Endothelial cell of umbilical vein (primary cell): ENCODE results near the gene LMO4. TPM values are rescaled to one million over a fixed set of nuclear protein-coding genes. Genes with fewer than 3 reads are reported as not detected.

Experiments used
- BruUV-seq: library from RNA; stranded (reverse); fragments of 400-500 nt; replicated peaks from 2 replicates; lab custom pipeline; 2021; lab: Mats Ljungman, UMichigan
- CTCF ChIA-PET: fragments of 300-600, 350-600 bp; sonication (Branson Sonifier 250); formaldehyde crosslinking; loops from one replicate; lab custom pipeline; 2021; ENCODE audit warnings: antibody characterized with exemption, inconsistent platforms; lab: Charles Lee
- POLR2A ChIA-PET: fragments of 300-600, 350-600 bp; sonication (Branson Sonifier 250); formaldehyde crosslinking; loops from one replicate; lab custom pipeline; 2021; ENCODE audit warnings: antibody characterized with exemption, inconsistent platforms; lab: Charles Lee
- DNase-seq: peaks from one replicate; pipeline ENCODE4 v3.0.0-alpha.2; 2011; ENCODE audit warnings: low read depth, low spot score
- FAIRE-seq: peaks from 2 replicates; lab custom pipeline; 2011; peaks lifted over from hg19 to GRCh38; lab: Jason Lieb, UNC
- H2AFZ ChIP-seq: 2 replicates; pipeline ENCODE4 v1.6.0; 2012; ENCODE audit warnings: low read depth, low read length, control low read depth, inconsistent platforms
- H3K27ac ChIP-seq: 2 replicates; pipeline ENCODE4 v1.5.1; 2011; ENCODE audit warnings: low read depth, mild to moderate bottlenecking, control low read depth, low read length, moderate library complexity; ENCODE audit not compliant: insufficient read depth
- H3K27me3 ChIP-seq, 2 experiments: 2 replicates each; pipeline versions ENCODE4 v1.6.0 to v1.6.1; 2011; ENCODE audit warnings: low read length in 2 of 2, mixed read lengths in 1 of 2; ENCODE audit not compliant: control insufficient read depth in 2 of 2, insufficient read depth in 2 of 2
- H3K36me3 ChIP-seq, 2 experiments: 2 replicates in 1 of 2; 3 replicates in 1 of 2; pipeline ENCODE4 v1.5.1; 2011; ENCODE audit warnings: low read length in 2 of 2, mild to moderate bottlenecking in 1 of 2, moderate library complexity in 1 of 2; ENCODE audit not compliant: control insufficient read depth in 2 of 2, insufficient read depth in 2 of 2; ENCODE audit errors: extremely low read depth in 1 of 2
- H3K4me1 ChIP-seq: 3 replicates; pipeline ENCODE4 v1.5.1; 2011; ENCODE audit warnings: mild to moderate bottlenecking, low read length; ENCODE audit not compliant: control insufficient read depth, insufficient read depth; ENCODE audit errors: extremely low read depth
- H3K4me2 ChIP-seq: 2 replicates; pipeline ENCODE4 v1.6.1; 2011; ENCODE audit warnings: low read length, control low read depth, mixed read lengths; ENCODE audit not compliant: insufficient read depth
- H3K4me3 ChIP-seq, 3 experiments: fragments of 200-600 bp in 1 of 3; sonication (generic), shearing (Covaris generic) in 1 of 3; replicated peaks in 1 of 3; 2 replicates each; pipeline ENCODE4 v1.5.1; 2011 to 2016; ENCODE audit warnings: control low read depth in 3 of 3, low read length in 3 of 3, mild to moderate bottlenecking in 2 of 3, inconsistent platforms in 1 of 3, low read depth in 1 of 3, moderate library complexity in 1 of 3; ENCODE audit not compliant: insufficient read depth in 1 of 3
- H3K79me2 ChIP-seq: 2 replicates; pipeline ENCODE4 v1.6.0; 2012; ENCODE audit warnings: low read length, inconsistent platforms; ENCODE audit not compliant: control insufficient read depth, insufficient read depth
- H3K9ac ChIP-seq: replicated peaks from 2 replicates; pipeline ENCODE3; 2011; ENCODE audit warnings: low read length, control low read depth; ENCODE audit not compliant: insufficient read depth; ENCODE audit errors: extremely low read depth
- H3K9me1 ChIP-seq: replicated peaks from 3 replicates; pipeline ENCODE4 v1.6.0; 2011; ENCODE audit warnings: mild to moderate bottlenecking, low read length; ENCODE audit not compliant: control insufficient read depth, insufficient read depth; ENCODE audit errors: extremely low read depth
- H3K9me3 ChIP-seq: replicated peaks from 2 replicates; pipeline ENCODE4 v1.5.1; 2012; ENCODE audit warnings: low read length, inconsistent platforms; ENCODE audit not compliant: control insufficient read depth, insufficient read depth
- H4K20me1 ChIP-seq: replicated peaks from 2 replicates; pipeline ENCODE3; 2011; ENCODE audit warnings: mild to moderate bottlenecking, low read length; ENCODE audit not compliant: control insufficient read depth, insufficient read depth; ENCODE audit errors: extremely low read depth
- EZH2 ChIP-seq: IDR thresholded peaks from 2 replicates; pipeline ENCODE4 v1.6.1; 2012; ENCODE audit warnings: borderline replicate concordance, low read depth, mild to moderate bottlenecking, moderate library complexity, low read length, inconsistent platforms; ENCODE audit not compliant: severe bottlenecking
- FOS ChIP-seq: IDR thresholded peaks from 2 replicates; pipeline ENCODE4 v1.6.1; 2011; ENCODE audit warnings: mild to moderate bottlenecking, low read length, moderate library complexity, borderline replicate concordance; ENCODE audit not compliant: insufficient read depth
- GATA2 ChIP-seq: IDR thresholded peaks from 2 replicates; pipeline ENCODE4 v1.7.0; 2011; ENCODE audit warnings: low read depth, mild to moderate bottlenecking, moderate library complexity, mixed read lengths, low read length; ENCODE audit not compliant: insufficient read length, insufficient read depth
- JUN ChIP-seq: IDR thresholded peaks from 2 replicates; pipeline ENCODE4 v1.6.1; 2011; ENCODE audit warnings: borderline replicate concordance, low read depth; ENCODE audit not compliant: insufficient read length, insufficient read depth
- MYC ChIP-seq: IDR thresholded peaks from one replicate; pipeline ENCODE4 v1.6.1; 2011; ENCODE audit warnings: mild to moderate bottlenecking, low read depth, low read length
- POLR2A ChIP-seq: IDR thresholded peaks from 2 replicates; pipeline ENCODE4 v1.6.1; 2012; ENCODE audit warnings: low read depth, mild to moderate bottlenecking, control low read depth, low read length
- POLR2AphosphoS5 ChIP-seq: IDR thresholded peaks from 2 replicates; pipeline ENCODE4 v1.6.1; 2012; ENCODE audit warnings: low read depth, mild to moderate bottlenecking, control low read depth, low read length, moderate library complexity; ENCODE audit not compliant: insufficient read depth
- dilution Hi-C: fragments of 300-500 bp; cut with MboI; formaldehyde crosslinking; loops from one replicate; pipeline ENCODE4 v1.15.0; 2019; ENCODE audit warnings: low sequenced_read_pairs; ENCODE audit not compliant: extremely low pct_ligation_motif_present
- intact Hi-C: fragments of 100-400 bp; cut with micrococcal nuclease; formaldehyde crosslinking; loops from one replicate; pipeline ENCODE4 v1.10.0; 2022
- polyA plus RNA-seq, 4 experiments: library from polyadenylated mRNA; depleted of rRNA in 3 of 4; stranded (reverse) in 3 of 4; unstranded in 1 of 4; fragments of >200 nt; gene quantifications; 2 replicates each; pipeline versions ENCODE4 v1.2.1 to v1.2.3, GENCODE V29; 2011 to 2012; ENCODE audit warnings: missing spikeins in 1 of 4
- total RNA-seq: library from RNA; stranded (reverse); gene quantifications from 2 replicates; pipeline ENCODE4 v1.2.3, GENCODE V29; 2021
- TF ChIP-seq, protein P1 (sequence below): IDR thresholded peaks from 2 replicates; pipeline ENCODE4 v1.6.1; 2011; ENCODE audit not compliant: insufficient read depth, insufficient read length
- TF ChIP-seq, protein P2 (sequence below), 2 donors: IDR thresholded peaks; 1 replicate in 1 of 2; 2 replicates in 1 of 2; pipeline ENCODE4 v1.5.1; 2011; ENCODE audit warnings: low read length in 2 of 2, mild to moderate bottlenecking in 2 of 2, moderate library complexity in 2 of 2, control low read depth in 1 of 2, inconsistent platforms in 1 of 2, low read depth in 1 of 2; ENCODE audit not compliant: insufficient read depth in 1 of 2; ENCODE audit errors: extremely low read depth in 1 of 2

The LMO4 gene
- total and polyA plus RNA-seq, 2 donors (not counting 3 experiments of a cell fraction or from before 2014, with no cell fraction given): 24.8 to 36.6 TPM

DNA sequence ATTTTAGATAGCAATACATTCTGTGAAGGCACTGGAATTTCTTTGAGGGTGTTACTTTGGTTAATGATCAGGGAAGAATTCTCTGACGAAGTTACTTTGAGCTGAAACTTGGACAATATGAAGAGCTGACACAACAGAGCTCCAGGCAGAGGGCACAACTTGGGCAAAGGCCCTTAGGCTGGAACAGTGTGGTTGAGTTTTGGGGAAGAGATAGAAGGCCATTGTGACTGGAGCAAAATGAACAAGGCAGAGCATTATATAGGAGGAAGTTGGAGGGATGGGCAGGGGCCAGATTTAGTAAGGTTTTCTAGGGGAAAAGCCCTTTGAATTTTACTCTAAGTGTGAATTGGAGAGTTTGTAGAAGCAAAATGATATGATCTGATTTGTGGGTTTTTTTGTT lies 30.9 kb downstream of the LMO4 start:
- no peak for FAIRE-seq
- ChIA-PET POLR2A (no interaction called here), CTCF (no interaction called here)
- Histone ChIP-seq H3K9ac (no peak overlapping the region), H3K4me3 (no peak overlapping the region), H3K36me3 (no peaks in the 10 kb centered on the region), H3K4me2 (no peak overlapping the region), H2AFZ (no peak overlapping the region), H3K27me3 (no peaks in the 10 kb centered on the region), H3K4me1 (no peaks in the 10 kb centered on the region), H3K79me2 (no peaks in the 10 kb centered on the region), H4K20me1 (no peaks in the 10 kb centered on the region), H3K9me1 (no peaks in the 10 kb centered on the region), H3K9me3 (no peaks in the 10 kb centered on the region), H3K27ac (no peak overlapping the region)
- dilution Hi-C loops (no loop called here), intact Hi-C loops (no loop called here)
- no peak for DNase-seq
- no TSS peak for BruUV-seq
- TF ChIP-seq, protein P1, sequence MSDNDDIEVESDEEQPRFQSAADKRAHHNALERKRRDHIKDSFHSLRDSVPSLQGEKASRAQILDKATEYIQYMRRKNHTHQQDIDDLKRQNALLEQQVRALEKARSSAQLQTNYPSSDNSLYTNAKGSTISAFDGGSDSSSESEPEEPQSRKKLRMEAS: no peak
- TF ChIP-seq POLR2A (no peak), MYC (no peak), EZH2 (no peak), JUN (no peak), POLR2AphosphoS5 (no peak)

DNA sequence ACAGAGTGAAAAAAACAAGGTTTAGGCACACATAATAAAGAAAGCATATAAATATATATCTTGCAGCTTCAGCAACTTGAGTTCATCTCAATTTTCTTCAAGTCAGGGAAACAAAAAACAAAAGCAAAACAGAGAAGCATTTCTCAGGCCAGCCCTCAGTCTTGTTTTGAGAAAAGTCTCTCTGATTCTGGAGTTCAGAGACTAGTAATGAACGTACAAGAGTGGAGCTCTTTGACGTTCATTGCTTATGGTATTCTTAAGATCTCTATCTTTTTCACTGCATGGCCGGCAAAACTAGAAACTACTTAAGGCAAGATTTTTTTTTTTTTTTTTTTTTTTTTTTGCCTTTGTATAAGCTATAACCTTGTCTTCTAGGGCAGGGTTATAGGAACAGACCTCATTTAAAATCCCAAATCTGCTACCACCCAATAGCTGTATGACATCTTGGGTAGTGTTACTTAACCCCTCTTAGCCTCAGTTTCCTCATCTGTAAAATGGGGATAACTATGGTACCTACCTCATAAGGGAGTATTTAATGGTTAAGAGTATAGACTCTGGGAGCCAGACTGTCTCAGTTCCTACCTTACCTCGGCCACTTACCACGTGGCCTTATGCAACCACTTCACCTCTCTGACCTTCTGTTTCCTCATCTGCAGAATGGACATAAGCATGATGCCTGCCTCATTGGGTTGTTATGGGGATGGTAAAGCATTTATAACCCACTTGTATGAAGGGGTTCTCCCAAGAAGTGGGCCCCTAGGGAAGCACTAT lies 33.6 kb downstream of the LMO4 start:
- H2AFZ ChIP-seq: no peak overlapping the region
- H3K79me2 ChIP-seq: no peaks in the 10 kb centered on the region
- H3K9me1 ChIP-seq: no peaks in the 10 kb centered on the region
- no peak overlapping the region for H3K27ac ChIP-seq
- ChIA-PET POLR2A (no interaction called here), CTCF (interaction anchor here (0.6 to 0.7 kb wide), 4 partner anchors 14 to 1212 kb away, joined by 3 to 4 read pairs (median 3); no protein-coding TSS in a partner anchor)
- TF ChIP-seq, protein P1: no peak
- TF ChIP-seq EZH2 (no peak), POLR2AphosphoS5 (no peak), FOS (no peak), POLR2A (no peak), MYC (no peak), GATA2 (no peak), JUN (no peak)
- TF ChIP-seq, protein P2, sequence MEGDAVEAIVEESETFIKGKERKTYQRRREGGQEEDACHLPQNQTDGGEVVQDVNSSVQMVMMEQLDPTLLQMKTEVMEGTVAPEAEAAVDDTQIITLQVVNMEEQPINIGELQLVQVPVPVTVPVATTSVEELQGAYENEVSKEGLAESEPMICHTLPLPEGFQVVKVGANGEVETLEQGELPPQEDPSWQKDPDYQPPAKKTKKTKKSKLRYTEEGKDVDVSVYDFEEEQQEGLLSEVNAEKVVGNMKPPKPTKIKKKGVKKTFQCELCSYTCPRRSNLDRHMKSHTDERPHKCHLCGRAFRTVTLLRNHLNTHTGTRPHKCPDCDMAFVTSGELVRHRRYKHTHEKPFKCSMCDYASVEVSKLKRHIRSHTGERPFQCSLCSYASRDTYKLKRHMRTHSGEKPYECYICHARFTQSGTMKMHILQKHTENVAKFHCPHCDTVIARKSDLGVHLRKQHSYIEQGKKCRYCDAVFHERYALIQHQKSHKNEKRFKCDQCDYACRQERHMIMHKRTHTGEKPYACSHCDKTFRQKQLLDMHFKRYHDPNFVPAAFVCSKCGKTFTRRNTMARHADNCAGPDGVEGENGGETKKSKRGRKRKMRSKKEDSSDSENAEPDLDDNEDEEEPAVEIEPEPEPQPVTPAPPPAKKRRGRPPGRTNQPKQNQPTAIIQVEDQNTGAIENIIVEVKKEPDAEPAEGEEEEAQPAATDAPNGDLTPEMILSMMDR (IDR thresholded peaks at IDR 0.05; ENCODE audit: extremely low read depth in 1 of 2, insufficient read depth in 1 of 2, low read depth in 1 of 2, low read length in 2 of 2): no peak
- no peaks in the 10 kb centered on the region for H4K20me1 ChIP-seq
- H3K36me3 ChIP-seq: no peaks in the 10 kb centered on the region
- no peaks in the 10 kb centered on the region for H3K27me3 ChIP-seq
- H3K9me3 ChIP-seq: no peaks in the 10 kb centered on the region
- DNase-seq (no peak), FAIRE-seq (no peak)
- H3K4me1 ChIP-seq: no peaks in the 10 kb centered on the region
- H3K4me2 ChIP-seq: no peak overlapping the region
- dilution Hi-C loops (no loop called here), intact Hi-C loops (no loop called here)
- H3K4me3 ChIP-seq: no peak overlapping the region
- BruUV-seq: no TSS peak
- H3K9ac ChIP-seq: no peak overlapping the region
